DLD1 (cell line): ENCODE measurements around the gene MYH9.

Source experiments
- in situ Hi-C: cut with HindIII; loops from 2 replicates; pipeline ENCODE4 v1.10.0; 2017; ENCODE audit warnings: low sequenced_read_pairs

Gene MYH9

DNA sequence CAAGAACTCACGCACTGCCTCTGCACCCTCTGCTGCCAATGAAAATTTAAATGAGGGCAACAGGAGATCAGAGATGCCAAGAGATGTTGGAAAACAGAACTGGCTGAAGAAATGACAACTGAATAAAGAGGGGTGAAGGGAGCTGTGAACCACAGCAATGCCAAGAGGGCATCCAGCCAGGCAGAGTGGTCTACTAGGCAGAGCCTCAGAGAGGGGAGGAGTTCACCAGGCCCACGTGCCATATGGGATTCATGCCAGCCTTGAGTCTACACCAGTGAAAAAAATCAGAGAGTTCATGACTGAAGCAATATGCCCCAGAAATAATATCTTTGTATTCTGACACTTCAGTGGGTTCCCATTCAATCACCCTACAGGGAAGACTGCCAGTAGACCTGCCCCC, 152.8 kb downstream of the MYH9 start:
- in situ Hi-C loops: no loop called here

DNA sequence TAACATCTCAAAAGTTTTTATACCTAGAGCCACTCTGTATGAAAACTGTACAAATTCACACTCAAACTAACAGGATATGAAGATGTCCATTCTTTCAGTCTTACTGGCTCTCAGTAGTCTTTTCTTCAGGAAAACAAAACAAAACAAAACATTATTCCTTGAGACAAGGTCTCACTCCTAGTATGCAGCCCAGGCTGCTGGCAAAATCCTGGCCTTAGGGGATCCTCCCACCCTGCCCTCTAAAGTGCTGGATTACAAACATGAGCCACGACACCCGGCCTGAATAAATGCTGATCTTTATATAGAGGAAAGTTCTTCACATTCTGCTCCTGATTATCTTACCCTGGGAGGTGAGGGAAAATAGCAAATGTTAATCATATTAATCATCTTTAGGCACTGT, 153.6 kb downstream of the MYH9 start:
- in situ Hi-C loops: no loop called here

DNA sequence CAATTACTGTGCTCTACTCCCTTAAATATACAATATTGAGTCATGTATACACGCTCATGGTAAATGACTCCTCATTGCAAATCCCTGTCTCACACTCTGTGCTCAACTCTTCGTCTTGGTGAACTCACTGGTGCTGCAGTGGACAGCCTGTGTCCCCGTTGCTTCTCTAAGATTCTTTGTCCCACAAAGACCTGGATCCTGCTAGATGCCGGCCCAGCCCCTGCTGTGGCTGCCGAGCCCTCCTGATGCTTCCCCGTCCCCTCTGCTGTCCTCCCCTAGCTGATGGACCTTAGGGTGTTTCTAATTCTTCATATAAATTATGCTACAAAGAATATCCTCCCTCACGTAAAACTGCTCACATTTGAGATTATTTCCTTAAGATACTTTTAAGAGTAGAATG, 154.0 kb downstream of the MYH9 start:
- in situ Hi-C loops: no loop called here

DNA sequence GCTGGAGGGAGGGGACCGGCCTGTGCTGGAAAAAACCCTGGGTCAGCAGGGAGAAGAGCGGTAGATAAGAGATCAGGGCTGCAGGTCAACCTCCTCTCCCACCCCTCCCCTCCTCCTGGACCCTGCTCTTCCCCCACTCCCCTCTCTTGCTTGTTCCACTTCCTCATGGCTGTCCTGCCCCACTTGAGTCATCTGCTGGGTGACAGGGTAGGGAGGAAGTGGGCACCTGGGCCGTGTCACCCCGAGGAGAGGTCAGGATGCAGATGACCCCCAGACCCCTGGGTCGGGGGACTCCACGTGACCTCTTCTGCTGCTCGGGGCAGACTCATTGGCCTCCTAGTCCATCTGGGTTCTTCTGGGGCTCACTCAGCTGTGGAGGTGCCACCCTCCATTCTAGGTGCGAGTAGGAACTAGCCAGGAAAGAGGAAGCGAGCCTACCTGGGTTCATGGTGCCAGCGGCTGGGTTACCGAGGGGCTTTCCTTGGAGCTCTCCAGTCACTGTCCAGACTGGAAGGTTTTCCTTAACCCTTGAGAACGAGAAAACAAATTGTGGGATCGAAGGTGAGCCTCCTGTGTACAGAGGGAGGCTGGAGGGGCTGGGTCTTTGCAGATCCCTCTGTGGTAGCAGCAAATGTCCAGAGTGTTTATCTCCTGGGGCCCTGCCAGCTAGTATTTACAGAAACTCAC, 154.9 kb downstream of the MYH9 start:
- in situ Hi-C loops: no loop called here
